ENCODE measurements around the gene SART1.
"Not testable (repeated sequence)": the region's sequence is repeated elsewhere in the genome, so short reads cannot be mapped to it uniquely, and the experiment has no call there.

The SART1 gene

GRCh38 chr11:65937766-65938165, 23.8 kb upstream of the SART1 start:
- DNase-seq = no peak

GRCh38 chr11:65941720-65942310, 19.7 kb upstream of the SART1 start:
- DNase-seq = no peak

- no peak for DNase-seq
Measured at GRCh38 chr11:65942531-65942930, 19.0 kb upstream of the SART1 start.

GRCh38 chr11:65944191-65944590, 17.3 kb upstream of the SART1 start:
- no peak for DNase-seq

- DNase-seq = no peak
Measured at GRCh38 chr11:65944767-65945166, 16.8 kb upstream of the SART1 start.

- DNase-seq = no peak
Measured at GRCh38 chr11:65945430-65945911, 16.1 kb upstream of the SART1 start, which contains the start of gene TSGA10IP. Gene TSGA10IP (plus strand): TSS chr11:65945480. CDS start chr11:65945676, 196 bp downstream.

GRCh38 chr11:65945941-65946558, 15.5 kb upstream of the SART1 start:
- DNase-seq = no peak

- no peak for DNase-seq
Measured at GRCh38 chr11:65946655-65947054, 14.9 kb upstream of the SART1 start.

- DNase-seq = no peak
Measured at GRCh38 chr11:65947133-65947532, 14.4 kb upstream of the SART1 start.

GRCh38 chr11:65947603-65948125, 13.9 kb upstream of the SART1 start:
- no peak for DNase-seq

- DNase-seq = not testable (repeated sequence)
Measured at GRCh38 chr11:65950711-65951110, 10.8 kb upstream of the SART1 start.

GRCh38 chr11:65951641-65952040, 9.9 kb upstream of the SART1 start:
- DNase-seq = not testable (repeated sequence)

GRCh38 chr11:65952052-65952521, 9.4 kb upstream of the SART1 start:
- DNase-seq = no peak

- DNase-seq = no peak
Measured at GRCh38 chr11:65953471-65953870, 8.1 kb upstream of the SART1 start.

GRCh38 chr11:65954771-65955170, 6.8 kb upstream of the SART1 start:
- no peak for DNase-seq

- DNase-seq = no peak
Measured at GRCh38 chr11:65958291-65958690, 3.2 kb upstream of the SART1 start.

GRCh38 chr11:65958774-65959420, 2.6 kb upstream of the SART1 start:
- no peak for DNase-seq

- DNase-seq = no peak
Measured at GRCh38 chr11:65960824-65961266, 689 bp upstream of the SART1 start.

GRCh38 chr11:65962141-65962564, 619 bp downstream of the SART1 start:
- no peak for DNase-seq

- DNase-seq = no peak
Measured at GRCh38 chr11:65964906-65965305, 3.4 kb downstream of the SART1 start.

- no peak for DNase-seq
Measured at GRCh38 chr11:65965986-65966762, 4.6 kb downstream of the SART1 start.

GRCh38 chr11:65967329-65967934, 5.9 kb downstream of the SART1 start:
- no peak for DNase-seq

Measured in midbrain (tissue), 1 donor.